GM12878 (cell line): ENCODE data around the gene RUNX3. TPM values are rescaled to one million over a fixed set of nuclear protein-coding genes. Genes with fewer than 3 reads are reported as not detected.
A peak's percentile ranks its signal among the peaks of the same experiment; 100 is the strongest.

Experiments
- BHLHE40 ChIP-seq, 2 experiments: fragments of 450-650 bp in 1 of 2; IDR thresholded peaks; 2 replicates each; pipeline ENCODE4 v1.6.1; 2011 to 2017; ENCODE audit warnings: low read depth in 2 of 2, borderline replicate concordance in 1 of 2, improper control_type of control experiment in 1 of 2, low read length in 1 of 2, mild to moderate bottlenecking in 1 of 2
- FOS ChIP-seq: IDR thresholded peaks from 3 replicates; pipeline ENCODE4 v1.6.1; 2011; ENCODE audit warnings: borderline replicate concordance; ENCODE audit not compliant: insufficient read length; ENCODE audit errors: extremely low read depth
- POLR2AphosphoS5 ChIP-seq: IDR thresholded peaks from 2 replicates; pipeline ENCODE4 v1.6.1; 2011; ENCODE audit warnings: mild to moderate bottlenecking, low read length, inconsistent platforms
- PRDM15 ChIP-seq: fragments of 450-650 bp; formaldehyde crosslinking; IDR thresholded peaks from 2 replicates; pipeline ENCODE4 v1.4.0; 2020; ENCODE audit warnings: mild to moderate bottlenecking, moderate library complexity
- REST ChIP-seq: IDR thresholded peaks from 2 replicates; pipeline ENCODE4 v1.6.1; 2012; ENCODE audit warnings: mild to moderate bottlenecking, low read depth, low read length
- SMC3 ChIP-seq: IDR thresholded peaks from 2 replicates; pipeline ENCODE4 v1.6.1; 2011; ENCODE audit warnings: low read length, improper control_type of control experiment, borderline replicate concordance
- TCF3 ChIP-seq: IDR thresholded peaks from 2 replicates; pipeline ENCODE4 v1.6.1; 2012; ENCODE audit warnings: low read depth, mild to moderate bottlenecking, low read length, borderline replicate concordance; ENCODE audit not compliant: insufficient read depth
- WRNIP1 ChIP-seq: IDR thresholded peaks from 2 replicates; pipeline ENCODE4 v1.6.1; 2011; ENCODE audit warnings: low read depth, low read length, improper control_type of control experiment, borderline replicate concordance
- ZBTB40 ChIP-seq: fragments of 450-650 bp; IDR thresholded peaks from 2 replicates; pipeline ENCODE4 v1.6.1; 2016; ENCODE audit warnings: mild to moderate bottlenecking, moderate library complexity, borderline replicate concordance
- ZNF274 ChIP-seq: IDR thresholded peaks from one replicate; pipeline ENCODE4 v1.8.0; 2011; ENCODE audit not compliant: insufficient read length, insufficient read depth
- ZNF687 ChIP-seq: fragments of 450-650 bp; IDR thresholded peaks from 2 replicates; pipeline ENCODE4 v1.6.1; 2017; ENCODE audit warnings: mild to moderate bottlenecking, moderate library complexity
- polyA plus RNA-seq, 11 experiments: library from polyadenylated mRNA; depleted of rRNA in 4 of 11; unstranded in 6 of 11; stranded (reverse) in 5 of 11; fragments of >200 nt; fragmentation: Nextera tagmentation in 4 of 11; fragmentation: Illumina TruSeq in 1 of 11; extraction: Ambion mirVana in 4 of 11; extraction: Trizol in 1 of 11; gene quantifications; 1 replicate in 1 of 11; 2 replicates in 10 of 11; pipeline versions ENCODE4 v1.2.1 to v1.2.3, GENCODE V29; 2011 to 2016; ENCODE audit warnings: inconsistent platforms in 2 of 11, missing spikeins in 2 of 11, low read depth in 1 of 11
- total RNA-seq, 4 experiments: library from RNA; depleted of rRNA in 3 of 4; stranded (reverse); fragments of >200 nt in 3 of 4; fragmentation: Illumina TruSeq in 1 of 4; extraction: Trizol in 1 of 4; gene quantifications; 2 replicates each; pipeline versions ENCODE4 v1.2.1 to v1.2.3, GENCODE V29; 2013 to 2021

Gene RUNX3
- total and polyA plus RNA-seq, 10 of the 15 experiments (the other 5 are each of a cell fraction or from before 2014, with no cell fraction given), result 19.0 to 151 (median 31.4) TPM

- TF ChIP-seq PRDM15 (CRISPR knock-in tag) (no peak), BHLHE40 (IDR thresholded peaks at IDR 0.05; ENCODE audit: borderline replicate concordance in 1 of 2, low read depth in 2 of 2, low read length in 1 of 2) (peak in 1 of 2 experiments; percentile 26; a peak in 1 of 4 replicates), SMC3 (no peak), TCF3 (0 out of 2 replicates have a peak, but pooled peaks have one; percentile 6), REST (no peak), FOS (no peak), POLR2AphosphoS5 (no peak; the same call in none of the 2 replicates), WRNIP1 (no peak), ZBTB40 (no peak), ZNF687 (peak; percentile 52; the same call in 1 of the 2 replicates), ZNF274 (no peak)
Observed at GRCh38 chr1:24929398-24930259, 447 bp downstream of the RUNX3 start (continued).
